Measurements from ENCODE around the gene AAR2.

- TF ChIP-seq, protein P1, sequence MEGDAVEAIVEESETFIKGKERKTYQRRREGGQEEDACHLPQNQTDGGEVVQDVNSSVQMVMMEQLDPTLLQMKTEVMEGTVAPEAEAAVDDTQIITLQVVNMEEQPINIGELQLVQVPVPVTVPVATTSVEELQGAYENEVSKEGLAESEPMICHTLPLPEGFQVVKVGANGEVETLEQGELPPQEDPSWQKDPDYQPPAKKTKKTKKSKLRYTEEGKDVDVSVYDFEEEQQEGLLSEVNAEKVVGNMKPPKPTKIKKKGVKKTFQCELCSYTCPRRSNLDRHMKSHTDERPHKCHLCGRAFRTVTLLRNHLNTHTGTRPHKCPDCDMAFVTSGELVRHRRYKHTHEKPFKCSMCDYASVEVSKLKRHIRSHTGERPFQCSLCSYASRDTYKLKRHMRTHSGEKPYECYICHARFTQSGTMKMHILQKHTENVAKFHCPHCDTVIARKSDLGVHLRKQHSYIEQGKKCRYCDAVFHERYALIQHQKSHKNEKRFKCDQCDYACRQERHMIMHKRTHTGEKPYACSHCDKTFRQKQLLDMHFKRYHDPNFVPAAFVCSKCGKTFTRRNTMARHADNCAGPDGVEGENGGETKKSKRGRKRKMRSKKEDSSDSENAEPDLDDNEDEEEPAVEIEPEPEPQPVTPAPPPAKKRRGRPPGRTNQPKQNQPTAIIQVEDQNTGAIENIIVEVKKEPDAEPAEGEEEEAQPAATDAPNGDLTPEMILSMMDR (IDR thresholded peaks at IDR 0.05): no peak
- no peak for TF ChIP-seq ZFX (IDR thresholded peaks at IDR 0.05; ENCODE audit: borderline replicate concordance)
Measured at GRCh38 chr20:36252511-36252910, 16.2 kb downstream of the AAR2 start.
